NCI-H2029 treated with DMSO at 0.1 percent for 48 hours (cell line): ENCODE measurements around the gene E2F8.
A peak's percentile ranks its signal among the peaks of the same experiment; 100 is the strongest.

Experiments used
- DNase-seq: peaks from one replicate; lab custom pipeline; 2025; lab: John Stamatoyannopoulos, UW

The E2F8 gene

DNA sequence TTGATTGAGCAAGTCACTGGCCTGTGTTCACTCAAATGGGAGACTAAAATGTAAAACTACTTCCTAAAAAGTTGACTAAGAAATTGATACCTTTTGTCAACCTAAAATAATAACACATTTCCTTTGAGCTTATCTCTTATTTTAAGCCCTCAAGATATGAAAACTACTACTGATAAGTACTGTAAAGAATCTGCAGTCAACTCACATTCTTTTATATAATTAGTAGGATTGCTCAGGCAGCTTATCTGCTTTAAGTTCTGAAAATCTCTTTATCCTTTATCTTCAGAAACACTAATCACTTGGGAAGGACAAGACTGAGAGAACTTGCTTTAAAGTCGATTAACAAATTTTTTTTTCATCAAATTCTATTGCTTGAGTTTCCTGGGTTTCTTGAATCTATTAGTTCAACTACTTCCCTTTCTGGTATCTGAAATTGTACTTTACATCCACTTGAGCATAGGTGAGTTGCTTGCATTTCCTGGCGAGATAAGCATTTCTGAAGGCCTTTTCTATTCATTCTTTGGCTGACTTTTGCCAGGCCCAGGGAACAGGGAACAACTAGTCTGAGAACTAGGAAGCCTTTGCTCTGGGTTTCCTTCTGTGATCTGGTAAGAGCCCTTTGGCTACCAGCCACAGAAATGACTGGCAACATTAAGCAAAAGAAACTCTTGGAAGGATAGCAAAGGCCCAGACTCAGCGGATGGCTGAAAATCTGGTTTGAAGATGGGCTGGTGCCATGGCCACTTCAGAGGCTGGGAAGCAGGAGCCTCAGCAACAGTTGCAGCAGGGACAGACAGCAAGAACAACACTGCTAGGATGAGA lies 19.6 kb downstream of the E2F8 start:
- DNase-seq = no peak

DNA sequence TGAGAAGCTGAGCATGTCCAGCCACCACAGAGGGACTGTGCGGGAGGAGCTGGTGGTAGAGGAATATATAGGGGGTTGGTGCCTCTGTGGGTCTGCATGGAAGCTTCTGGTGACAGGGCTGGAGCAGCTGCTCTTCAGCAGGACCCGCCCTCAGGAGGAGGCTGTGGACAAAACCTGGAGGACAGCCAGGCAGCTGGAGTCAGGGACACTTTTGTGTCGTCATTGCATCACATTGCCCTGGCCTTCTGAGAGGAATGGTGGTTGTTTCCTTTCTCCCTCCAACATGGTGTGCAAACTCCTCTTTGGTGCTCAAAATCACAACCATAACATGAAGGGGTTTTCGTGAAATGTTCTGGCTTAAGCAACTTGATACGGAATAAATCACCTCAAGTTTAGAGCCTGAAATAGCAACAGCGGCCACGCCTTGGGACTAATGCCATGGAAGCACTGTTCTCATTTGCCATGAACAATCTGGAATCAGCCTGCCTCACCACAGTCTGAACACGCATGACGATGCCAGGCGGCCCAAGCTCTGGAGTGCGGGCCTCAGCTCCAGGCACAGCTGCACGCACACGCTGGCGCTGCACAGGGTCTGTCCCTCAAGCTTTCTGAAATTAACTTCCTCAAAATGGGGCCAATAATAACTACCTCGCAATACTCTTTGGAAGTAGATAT lies 21.8 kb downstream of the E2F8 start:
- no peak for DNase-seq

DNA sequence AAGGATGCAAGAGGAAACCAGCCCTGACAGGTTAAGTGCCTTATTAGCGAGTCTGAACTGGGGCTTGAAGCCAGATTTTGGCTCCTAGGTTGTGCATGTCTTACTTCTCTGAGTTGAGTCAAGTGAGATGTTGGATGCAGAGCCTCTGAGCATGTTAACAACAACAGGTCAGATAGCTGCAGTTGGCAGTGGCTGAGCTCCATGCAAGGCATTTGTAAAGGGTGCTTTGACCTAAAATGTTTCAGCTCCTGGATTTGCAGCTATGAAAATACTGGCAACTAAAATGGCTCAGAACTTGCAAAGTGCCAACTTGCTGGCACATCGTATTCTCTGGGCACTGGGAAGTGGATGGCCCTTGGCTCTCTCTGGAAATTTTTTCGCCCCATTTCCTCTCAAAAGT lies 22.5 kb downstream of the E2F8 start:
- no peak for DNase-seq

DNA sequence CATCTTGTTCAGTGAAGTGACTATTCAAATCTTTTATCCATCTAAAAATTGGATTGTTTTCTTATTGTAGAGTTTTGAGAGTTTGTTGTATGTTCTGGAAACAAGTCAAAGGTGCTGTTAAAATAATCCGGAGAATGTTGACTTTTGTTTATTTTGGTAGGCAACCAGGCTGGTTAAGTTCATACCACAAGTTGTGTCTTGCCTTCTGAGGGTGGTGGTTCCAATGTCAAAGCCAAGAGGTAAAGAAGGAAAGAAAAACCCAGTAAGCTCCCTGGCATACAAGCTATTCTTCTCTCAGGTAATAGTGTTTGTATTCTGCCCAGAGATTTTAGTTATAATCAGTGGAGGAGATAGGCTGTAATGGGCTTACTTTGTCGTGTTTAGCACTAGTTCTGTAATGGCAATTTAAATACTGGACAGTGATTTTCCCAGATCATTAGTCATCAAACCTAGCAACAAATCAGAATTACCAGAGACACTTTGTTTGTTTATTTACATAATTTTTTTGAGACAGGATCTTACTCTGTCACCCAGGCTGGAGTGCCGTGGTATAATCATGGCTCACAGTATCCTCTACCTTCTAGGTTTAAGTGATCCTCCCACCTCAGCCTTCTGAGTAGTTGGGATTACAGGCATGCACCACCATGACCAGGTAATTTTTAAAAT lies 23.9 kb downstream of the E2F8 start:
- DNase-seq = no peak

DNA sequence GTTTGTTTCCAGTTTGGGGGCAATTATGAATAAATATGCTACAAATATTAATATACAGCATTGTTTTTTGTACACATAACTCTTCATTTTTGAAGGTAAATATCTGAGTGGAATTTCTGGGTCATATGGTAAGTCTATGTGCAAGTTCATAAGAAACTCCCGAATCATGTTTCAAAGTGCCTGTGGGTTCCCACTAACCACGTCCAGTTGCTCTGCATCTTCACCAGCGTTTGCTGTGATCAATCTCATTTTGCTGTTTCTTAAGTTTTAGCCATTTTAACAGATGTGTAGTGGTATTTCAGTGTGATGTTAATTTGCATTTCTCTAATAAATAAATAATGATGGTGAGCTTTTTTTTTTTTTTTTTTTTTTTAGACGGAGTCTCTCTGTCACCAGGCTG lies 24.7 kb downstream of the E2F8 start:
- DNase-seq = no peak

DNA sequence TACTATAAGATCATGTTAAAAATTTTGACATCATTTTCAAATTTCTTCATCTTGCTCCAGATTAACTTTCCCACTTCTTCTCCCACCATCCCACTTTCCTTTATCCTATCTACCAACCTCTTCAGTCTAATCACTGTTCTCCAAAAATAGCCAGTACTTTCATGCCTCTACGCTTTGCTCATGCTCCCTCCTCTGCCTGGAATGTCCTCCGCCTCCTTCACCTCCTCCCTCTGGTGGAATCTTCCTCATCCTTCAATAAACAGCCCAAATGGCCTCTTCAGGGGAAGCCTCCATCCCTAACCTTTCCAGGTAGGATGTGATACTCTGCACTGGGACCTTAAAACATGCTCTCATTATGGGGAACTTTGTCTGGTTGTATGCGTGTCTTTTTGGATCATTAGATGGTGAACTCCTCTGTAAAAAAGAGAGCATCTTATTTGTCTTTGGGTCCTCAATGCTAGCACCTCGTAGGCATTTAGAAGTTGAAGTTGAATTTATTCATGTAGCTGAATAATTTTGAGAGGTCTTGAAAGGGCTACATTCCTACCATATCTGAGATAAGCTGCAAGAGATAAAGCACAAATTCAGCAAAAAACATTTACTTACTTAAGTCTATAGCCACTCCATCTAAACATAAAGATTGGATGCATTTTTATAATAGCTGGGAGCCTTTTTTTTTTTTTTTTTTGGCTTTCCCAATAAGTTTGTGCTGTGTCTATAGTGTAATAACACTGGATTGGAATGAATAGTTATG lies 31.0 kb downstream of the E2F8 start:
- no peak for DNase-seq

DNA sequence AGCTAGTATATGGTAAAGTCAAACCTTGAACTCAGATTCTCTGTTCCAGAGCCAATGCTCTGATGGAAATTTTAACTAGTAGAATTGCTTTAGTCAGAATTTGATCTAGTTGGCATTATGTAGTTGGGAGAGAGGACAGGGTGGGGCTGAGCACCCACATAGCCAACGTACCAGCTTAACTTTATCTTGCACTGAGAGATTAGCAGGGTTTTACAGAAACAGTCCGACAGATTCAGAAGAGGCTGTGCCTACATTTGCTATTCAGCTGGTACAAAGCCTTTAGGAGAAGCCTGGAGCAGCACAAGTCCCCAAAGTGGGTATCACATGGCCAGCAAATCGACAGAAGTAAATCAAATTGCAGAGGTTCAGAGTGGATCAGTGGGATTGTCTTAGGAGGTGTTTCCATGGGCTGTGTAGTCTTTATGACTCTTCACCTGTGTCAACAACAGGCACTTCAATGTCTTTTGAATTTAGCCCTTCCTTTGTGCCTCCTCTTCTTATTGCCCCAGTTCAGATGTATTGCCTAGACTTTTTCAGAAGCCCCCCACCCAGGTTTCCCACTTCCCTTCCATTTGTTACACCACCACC lies 31.7 kb downstream of the E2F8 start:
- DNase-seq = no peak

DNA sequence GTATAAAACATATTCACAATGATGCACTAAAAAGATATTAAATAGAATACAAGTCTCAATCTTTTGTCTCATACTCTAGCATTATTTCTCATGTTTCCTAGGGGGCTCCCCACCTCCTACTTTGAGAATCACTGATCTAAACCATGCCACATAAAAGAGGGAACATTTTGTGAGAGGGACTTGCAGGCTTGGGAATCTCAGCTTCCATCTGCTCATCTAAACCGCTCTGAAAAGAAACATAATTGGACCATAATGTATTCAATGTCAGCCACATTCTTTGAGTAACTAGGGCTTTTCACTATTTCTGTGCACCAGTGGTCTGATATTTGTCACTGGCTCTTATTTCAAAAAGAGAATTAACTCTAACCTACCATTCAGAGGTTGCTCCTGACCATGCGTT lies 32.6 kb downstream of the E2F8 start:
- no peak for DNase-seq

DNA sequence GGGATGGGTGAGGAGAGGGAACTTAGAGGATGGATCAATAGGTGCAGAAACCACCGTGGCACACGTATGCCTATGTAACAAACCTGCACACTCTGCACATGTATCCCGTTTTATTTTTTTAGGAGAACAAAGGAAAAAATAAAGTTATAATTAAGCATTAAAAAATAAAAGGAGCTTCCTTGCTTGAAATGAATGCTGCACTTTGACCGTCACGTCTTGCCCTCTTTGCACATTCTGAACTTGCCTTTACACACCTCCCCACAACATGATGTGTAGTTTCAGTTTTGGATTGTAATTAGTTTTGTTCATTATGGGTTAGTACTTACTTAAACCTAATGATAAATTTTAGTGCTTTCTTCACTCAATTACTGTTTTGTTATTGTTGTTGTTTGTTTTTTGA lies 35.9 kb downstream of the E2F8 start:
- DNase-seq = no peak

DNA sequence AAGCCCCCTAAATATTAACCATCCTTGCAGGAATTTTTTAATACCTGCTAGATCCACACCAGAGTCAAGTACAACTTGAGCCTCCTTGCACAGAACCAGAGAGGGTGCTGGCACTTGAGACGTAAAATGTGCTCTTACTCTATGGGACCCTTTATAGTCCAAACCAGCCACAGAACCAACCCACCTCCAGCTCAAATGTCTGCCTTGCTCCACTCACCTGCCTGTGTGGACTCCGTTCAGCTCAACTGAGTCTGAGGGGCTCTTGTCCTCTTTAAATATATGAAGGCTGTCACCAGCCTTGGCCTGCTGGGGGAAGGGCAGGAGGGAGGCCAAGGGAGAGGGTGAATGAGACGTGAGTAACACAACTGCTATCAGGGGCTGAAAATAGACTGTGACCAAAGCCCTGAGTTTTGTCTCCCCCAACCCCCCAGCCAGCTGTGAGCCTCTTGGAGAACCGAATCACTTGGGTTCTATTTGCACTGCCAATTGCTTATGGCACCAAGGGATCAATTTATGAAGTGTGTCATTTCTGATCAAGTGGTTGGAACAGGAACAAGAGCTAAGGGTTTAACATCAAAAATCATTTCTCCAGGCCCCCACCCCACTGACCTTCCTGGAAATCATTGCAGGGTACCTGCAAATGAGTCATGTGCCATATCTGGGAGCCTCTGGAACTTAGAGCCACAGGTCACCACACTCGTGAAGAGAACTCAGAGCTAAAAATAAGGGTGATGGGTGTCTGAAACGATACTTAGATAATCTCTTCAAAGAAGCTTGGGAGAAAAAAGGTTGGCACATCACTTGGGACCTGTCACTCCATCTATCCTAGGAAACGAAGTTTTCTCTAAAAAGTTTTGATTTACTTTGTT lies 38.8 kb downstream of the E2F8 start, which contains the start of gene CSRP3:
Gene CSRP3, minus strand, starts transcription at position 247 of the 869 bp plus-strand sequence. CDS start 9,535 bp downstream, outside the sequence.
- no peak for DNase-seq

DNA sequence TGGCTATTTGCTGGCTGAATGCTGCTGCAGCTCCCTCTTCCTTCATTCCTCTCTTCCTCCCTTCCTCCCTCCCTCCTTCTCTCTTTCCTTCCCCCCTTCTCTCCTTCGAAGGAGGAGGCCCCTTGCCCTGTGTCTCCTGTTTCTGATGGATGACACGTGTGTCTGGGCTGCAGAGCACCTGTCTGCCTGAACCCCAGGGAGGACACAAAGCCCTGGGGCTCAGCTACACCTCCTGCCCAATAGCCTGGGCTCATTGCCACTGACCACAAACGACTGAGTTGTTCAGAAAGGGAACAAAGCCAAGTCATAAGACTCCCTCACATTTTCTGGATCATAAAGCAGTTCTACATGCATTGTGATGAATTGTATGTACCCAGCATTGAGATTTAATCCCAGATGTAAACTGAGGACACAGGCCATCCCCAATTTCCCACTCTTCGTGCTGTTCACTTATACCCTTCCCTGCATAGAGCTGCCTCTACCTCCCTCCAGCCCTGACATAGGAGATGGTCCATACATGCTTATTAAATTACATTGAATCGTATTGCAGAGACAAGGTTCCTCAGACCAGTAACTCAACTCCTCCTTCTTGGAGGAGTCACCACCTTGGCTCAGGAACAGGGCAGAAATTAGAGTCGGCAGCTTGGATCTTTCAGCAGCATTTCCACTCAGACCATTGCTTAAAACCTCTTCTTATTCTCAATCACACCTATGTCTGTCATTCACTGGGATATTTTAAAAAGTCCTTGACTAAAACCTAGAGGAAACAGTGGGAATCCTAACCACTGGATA lies 40.1 kb downstream of the E2F8 start:
- peak; percentile 66 for DNase-seq

DNA sequence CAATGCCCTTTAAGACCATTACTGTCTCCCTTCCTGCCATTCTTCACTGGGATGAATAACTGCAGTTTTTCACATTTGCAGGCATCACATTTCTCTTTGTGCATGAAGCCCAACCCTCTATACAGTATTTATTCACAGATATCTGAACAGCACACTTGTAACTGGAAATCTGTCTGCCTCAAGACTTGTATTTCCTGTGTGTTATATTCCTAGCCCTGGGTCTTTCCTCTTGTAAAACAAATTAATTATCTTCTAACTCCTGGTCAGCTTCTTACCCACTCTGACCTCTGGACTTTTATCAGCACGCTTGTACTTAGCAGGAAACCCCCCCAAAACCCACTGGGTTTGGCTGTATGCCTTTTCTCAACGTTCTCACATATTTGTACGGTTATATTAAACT lies 41.0 kb downstream of the E2F8 start:
- DNase-seq = no peak

DNA sequence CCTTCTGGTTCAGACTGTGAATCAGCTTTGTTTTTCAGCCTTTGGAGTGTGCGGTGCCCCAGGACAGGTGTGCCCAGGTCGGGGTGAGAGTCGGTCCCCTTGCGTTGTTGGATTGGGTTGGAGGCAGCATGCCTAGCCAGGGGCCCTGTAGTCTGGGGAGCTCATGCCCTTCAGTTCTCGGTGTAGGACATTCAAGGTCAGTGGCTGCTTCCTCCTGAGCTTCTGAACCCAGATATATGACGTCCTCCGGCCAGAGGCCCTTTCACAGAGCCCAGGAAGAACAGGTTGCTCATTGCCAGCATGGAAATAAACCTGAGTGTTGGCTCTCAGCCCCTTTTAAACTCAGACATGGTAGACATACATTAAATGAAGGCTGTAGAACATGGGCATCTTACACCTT lies 41.7 kb downstream of the E2F8 start:
- DNase-seq = no peak

DNA sequence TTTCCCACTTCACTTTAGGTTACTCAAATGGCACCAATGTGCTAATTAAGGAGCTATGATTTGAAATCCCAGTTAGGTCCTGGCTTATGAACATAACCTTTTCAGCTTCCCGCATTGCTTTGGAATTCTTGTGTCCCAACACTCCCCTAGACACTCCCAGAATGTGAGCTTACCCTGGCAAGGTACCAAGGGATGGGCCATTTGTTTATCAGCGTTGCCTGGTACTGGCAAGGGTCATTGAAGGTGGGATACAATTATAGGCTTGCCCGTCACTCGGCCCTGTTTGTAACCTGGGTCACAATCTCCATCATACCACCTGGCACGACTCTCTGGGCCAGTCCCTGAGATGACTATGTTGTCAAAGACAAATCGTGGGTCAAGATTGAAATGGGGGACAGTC lies 44.3 kb downstream of the E2F8 start:
- no peak for DNase-seq

DNA sequence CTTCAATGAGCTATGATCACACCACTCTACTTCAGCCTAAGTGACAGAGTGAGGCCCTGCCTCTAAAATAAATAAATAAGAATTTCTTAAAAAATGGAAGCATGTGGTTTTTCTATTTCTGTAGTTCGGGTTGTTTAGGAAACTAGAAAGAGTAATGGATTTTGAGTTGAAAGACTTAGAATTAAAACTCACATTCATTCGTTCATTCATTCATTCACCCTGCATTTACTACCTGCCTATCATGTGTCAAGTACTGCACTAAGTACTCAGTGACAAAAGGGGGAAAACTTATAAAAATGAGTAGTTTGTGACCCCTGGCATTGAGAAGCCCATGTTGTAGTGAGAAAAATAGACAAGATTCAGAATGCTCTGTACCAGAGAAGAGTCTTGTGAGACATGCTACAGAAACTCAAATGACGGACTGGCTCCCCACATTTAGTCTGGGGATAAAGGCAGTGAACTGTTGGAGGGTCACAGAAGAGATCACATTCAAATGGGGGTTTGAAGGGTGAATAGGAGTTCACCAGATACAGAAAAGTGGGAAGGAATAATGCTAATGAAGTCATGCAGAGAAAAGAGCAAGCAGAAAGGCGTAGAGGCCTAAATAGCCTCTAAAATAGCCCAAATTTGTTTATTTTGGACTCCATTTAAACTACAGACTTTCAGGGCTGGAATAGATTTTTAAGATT lies 46.0 kb downstream of the E2F8 start:
- DNase-seq = no peak

DNA sequence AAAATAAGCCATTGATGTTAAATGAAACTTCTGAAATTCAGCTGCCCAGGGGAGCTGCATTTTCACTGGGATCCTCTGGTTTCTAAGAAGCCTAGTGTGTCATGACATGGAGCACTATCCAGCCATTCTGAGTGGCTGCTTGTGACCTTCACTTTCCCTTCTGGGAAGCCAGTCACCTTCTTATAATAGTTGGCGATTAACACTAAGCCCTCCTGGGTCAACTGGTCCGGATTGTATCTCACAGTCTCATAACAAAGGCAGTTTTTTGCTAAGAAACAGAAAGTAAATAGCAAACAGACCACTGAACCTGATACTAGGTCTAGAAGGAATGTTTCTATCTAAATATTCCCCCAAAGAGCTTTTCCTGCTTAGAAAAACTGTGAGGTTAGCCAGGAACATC lies 46.8 kb downstream of the E2F8 start:
- DNase-seq = no peak

DNA sequence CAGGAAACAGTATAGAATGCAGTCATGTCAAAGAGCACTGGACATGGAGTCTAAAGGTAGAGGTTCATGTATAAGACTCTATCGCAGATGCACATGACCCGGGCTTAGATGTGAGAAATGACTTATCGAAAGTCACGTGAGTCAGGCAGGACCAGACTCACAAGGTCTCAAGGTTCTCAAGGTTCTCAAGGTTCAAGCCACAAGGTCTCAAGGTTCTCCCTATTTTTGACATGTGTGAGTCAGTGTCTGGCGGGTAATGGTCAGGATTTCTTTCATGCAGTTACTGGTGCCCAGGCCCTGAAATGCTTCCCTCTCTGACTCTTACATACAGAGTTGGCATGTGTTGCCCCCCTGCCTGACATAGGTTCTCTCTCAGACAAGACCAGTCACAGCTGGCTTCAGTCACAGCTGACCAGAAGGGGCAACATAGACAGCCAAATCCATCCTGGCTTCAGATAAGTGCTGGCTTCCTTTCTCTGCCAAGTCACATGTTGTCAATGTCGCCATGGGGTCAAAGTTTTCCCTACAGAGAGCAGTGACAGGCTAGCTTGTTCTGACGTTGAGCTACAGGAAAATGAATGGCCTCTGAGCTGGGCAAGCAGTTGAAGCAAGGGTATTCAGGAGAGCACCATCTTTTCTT lies 49.1 kb downstream of the E2F8 start:
- DNase-seq = no peak

DNA sequence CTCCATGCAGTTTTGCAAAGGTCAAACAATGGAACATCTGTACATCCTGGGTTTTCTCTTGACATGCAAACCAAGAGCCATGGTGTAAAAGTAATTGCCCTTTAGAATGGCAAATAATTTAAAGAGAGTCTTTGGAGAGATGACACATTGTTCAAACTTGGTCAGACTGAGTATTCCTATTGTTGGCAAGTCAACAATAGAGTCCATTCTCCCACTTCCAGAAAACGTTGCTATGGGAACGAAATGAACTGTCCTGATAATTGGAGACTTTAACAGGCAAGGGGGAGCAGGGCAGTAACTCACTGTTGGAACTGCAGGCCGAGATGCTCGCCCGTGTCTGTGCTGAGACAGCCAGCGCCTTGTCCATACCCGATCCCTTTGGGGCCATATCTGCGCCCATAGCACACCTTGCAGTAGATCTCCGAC lies 52.9 kb downstream of the E2F8 start:
- DNase-seq = no peak
